ENCODE results near the gene CFAP410. TPM values are rescaled to one million over a fixed set of nuclear protein-coding genes. Genes with fewer than 3 reads are reported as not detected.
A peak's percentile ranks its signal among the peaks of the same experiment; 100 is the strongest.

The CFAP410 gene
- total and polyA plus RNA-seq, 2 of the 13 experiments (the other 11 are each of a cell fraction or from before 2014, with no cell fraction given): 8.0 to 20.1 TPM

DNA sequence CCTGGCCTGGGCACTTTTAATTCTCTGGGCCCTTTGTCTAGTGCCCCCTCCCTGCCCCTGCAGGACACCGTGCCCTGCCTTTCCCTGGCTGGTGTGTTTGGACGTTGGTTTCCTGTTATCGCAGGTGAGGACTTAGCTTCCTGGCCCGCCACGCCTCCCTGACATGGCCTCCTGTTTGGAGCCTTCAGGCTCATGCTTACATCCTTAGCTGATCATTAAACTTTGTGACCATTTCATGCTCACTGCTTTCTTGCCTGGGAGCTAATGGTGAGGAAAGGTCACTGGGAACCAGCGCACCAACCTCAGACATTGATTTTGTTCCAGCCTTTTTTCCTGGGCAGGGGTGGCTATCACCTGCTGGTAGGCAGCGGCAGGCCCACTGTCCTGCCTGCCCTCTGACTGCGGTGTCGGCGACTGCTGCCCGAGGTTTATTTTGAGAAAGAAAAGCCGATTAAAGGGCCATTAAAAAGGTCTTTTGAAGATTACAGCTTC, 35.7 kb downstream of the CFAP410 start (continued):
- TF ChIP-seq SIX4 (CRISPR knock-in tag; IDR thresholded peaks at IDR 0.05) (no peak), CBX2 (IDR thresholded peaks at IDR 0.05; ENCODE audit: low read depth, low read length) (no peak), CBX2 (CRISPR knock-in tag; IDR thresholded peaks at IDR 0.05; ENCODE audit: low read depth) (no peak), RXRB (CRISPR knock-in tag; IDR thresholded peaks at IDR 0.05; ENCODE audit: borderline replicate concordance) (peak; percentile 81; the same call in 1 of the 2 replicates), ZNF3 (CRISPR knock-in tag; IDR thresholded peaks at IDR 0.05) (no peak), RBFOX2 (IDR thresholded peaks at IDR 0.05; ENCODE audit: low read depth, low read length) (0 out of 2 replicates have a peak, but pooled peaks have one; percentile 26), ISL2 (CRISPR knock-in tag; IDR thresholded peaks at IDR 0.05) (no peak; the same call in 1 of the 2 replicates), RARA (CRISPR knock-in tag; IDR thresholded peaks at IDR 0.05) (peak; percentile 71; the same call in 1 of the 2 replicates), HES4 (CRISPR knock-in tag; IDR thresholded peaks at IDR 0.05; ENCODE audit: borderline replicate concordance) (0 out of 2 replicates have a peak, but pooled peaks have one; percentile 19), ZNF550 (CRISPR knock-in tag; IDR thresholded peaks at IDR 0.05; ENCODE audit: borderline replicate concordance) (no peak), ZC3H13 (CRISPR knock-in tag; IDR thresholded peaks at IDR 0.05) (0 out of 2 replicates have a peak, but pooled peaks have one; percentile 15), ZNF33A (CRISPR knock-in tag; IDR thresholded peaks at IDR 0.05; ENCODE audit: borderline replicate concordance) (no peak), HNRNPH1 (optimal IDR thresholded peaks at IDR 0.05; ENCODE audit: low read depth, low read length) (no peak), ZSCAN30 (CRISPR knock-in tag; IDR thresholded peaks at IDR 0.05) (no peak), ZNF329 (CRISPR knock-in tag; IDR thresholded peaks at IDR 0.05; ENCODE audit: low read depth) (no peak), KMT2B (CRISPR knock-in tag; IDR thresholded peaks at IDR 0.05) (no peak), NCOR1 (IDR thresholded peaks at IDR 0.05; ENCODE audit: borderline replicate concordance, low read length) (no peak), SUZ12 (IDR thresholded peaks at IDR 0.05; ENCODE audit: low read depth, low read length) (no peak), ZNF121 (CRISPR knock-in tag; IDR thresholded peaks at IDR 0.05) (no peak), ZNF878 (CRISPR knock-in tag; IDR thresholded peaks at IDR 0.05) (no peak)
- TF ChIP-seq, protein P1, sequence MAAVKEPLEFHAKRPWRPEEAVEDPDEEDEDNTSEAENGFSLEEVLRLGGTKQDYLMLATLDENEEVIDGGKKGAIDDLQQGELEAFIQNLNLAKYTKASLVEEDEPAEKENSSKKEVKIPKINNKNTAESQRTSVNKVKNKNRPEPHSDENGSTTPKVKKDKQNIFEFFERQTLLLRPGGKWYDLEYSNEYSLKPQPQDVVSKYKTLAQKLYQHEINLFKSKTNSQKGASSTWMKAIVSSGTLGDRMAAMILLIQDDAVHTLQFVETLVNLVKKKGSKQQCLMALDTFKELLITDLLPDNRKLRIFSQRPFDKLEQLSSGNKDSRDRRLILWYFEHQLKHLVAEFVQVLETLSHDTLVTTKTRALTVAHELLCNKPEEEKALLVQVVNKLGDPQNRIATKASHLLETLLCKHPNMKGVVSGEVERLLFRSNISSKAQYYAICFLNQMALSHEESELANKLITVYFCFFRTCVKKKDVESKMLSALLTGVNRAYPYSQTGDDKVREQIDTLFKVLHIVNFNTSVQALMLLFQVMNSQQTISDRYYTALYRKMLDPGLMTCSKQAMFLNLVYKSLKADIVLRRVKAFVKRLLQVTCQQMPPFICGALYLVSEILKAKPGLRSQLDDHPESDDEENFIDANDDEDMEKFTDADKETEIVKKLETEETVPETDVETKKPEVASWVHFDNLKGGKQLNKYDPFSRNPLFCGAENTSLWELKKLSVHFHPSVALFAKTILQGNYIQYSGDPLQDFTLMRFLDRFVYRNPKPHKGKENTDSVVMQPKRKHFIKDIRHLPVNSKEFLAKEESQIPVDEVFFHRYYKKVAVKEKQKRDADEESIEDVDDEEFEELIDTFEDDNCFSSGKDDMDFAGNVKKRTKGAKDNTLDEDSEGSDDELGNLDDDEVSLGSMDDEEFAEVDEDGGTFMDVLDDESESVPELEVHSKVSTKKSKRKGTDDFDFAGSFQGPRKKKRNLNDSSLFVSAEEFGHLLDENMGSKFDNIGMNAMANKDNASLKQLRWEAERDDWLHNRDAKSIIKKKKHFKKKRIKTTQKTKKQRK (IDR thresholded peaks at IDR 0.05; ENCODE audit: low read length): no peak
- TF ChIP-seq, protein P2, sequence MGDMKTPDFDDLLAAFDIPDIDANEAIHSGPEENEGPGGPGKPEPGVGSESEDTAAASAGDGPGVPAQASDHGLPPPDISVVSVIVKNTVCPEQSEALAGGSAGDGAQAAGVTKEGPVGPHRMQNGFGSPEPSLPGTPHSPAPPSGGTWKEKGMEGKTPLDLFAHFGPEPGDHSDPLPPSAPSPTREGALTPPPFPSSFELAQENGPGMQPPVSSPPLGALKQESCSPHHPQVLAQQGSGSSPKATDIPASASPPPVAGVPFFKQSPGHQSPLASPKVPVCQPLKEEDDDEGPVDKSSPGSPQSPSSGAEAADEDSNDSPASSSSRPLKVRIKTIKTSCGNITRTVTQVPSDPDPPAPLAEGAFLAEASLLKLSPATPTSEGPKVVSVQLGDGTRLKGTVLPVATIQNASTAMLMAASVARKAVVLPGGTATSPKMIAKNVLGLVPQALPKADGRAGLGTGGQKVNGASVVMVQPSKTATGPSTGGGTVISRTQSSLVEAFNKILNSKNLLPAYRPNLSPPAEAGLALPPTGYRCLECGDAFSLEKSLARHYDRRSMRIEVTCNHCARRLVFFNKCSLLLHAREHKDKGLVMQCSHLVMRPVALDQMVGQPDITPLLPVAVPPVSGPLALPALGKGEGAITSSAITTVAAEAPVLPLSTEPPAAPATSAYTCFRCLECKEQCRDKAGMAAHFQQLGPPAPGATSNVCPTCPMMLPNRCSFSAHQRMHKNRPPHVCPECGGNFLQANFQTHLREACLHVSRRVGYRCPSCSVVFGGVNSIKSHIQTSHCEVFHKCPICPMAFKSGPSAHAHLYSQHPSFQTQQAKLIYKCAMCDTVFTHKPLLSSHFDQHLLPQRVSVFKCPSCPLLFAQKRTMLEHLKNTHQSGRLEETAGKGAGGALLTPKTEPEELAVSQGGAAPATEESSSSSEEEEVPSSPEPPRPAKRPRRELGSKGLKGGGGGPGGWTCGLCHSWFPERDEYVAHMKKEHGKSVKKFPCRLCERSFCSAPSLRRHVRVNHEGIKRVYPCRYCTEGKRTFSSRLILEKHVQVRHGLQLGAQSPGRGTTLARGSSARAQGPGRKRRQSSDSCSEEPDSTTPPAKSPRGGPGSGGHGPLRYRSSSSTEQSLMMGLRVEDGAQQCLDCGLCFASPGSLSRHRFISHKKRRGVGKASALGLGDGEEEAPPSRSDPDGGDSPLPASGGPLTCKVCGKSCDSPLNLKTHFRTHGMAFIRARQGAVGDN (CRISPR knock-in tag; IDR thresholded peaks at IDR 0.05): peak; percentile 65
